Stimulated activated CD4-positive, alpha-beta T cell treated with anti-CD3 and anti-CD28 coated beads, Interleukin-12 subunit alpha, Interleukin-12 subunit beta, amount 100 ng/mL, for 24 hours (primary cell): ENCODE data around the gene SLC25A48.
"Not testable (repeated sequence)": the region's sequence is repeated elsewhere in the genome, so short reads cannot be mapped to it uniquely, and the experiment has no call there.

Experiments used
- DNase-seq, 2 experiments: peaks; one replicate each; pipeline ENCODE4 v3.0.0-alpha.2; 2020; ENCODE audit warnings: low read depth in 2 of 2

The SLC25A48 gene

DNA sequence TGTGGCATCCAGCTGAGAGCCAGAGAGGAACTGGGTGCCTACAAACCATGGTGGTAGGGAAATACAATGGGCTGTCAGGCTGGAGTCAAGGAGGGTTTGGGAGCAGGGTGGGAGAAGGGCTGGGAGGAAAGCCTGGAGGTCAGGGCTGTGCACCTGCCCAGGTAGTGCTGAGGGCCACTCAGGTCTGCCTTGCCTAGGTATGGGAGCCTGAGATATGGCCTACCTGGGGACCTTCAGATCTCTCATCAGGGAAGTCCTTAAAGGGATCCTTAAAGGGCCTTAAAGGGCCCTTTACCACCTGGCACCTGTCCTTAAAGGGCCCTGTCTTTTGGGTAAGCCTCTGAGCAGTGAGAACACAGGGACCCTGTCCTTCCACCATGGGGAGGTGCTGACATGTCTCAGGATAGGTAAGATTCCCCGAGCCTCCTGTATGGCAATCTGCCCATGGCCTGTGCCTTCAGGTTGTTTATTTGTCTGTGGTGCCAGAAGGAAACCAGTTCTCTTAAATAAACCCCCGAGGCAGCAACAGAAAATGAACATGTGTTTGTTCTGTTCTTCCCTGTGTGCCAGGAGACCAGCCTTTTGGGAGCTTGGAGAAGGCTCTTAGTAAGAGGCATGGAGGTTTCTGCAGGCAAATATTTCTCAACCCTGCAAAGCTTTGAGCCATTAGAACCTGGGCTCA, 23.3 kb downstream of the SLC25A48 start:
- DNase-seq = no peak

DNA sequence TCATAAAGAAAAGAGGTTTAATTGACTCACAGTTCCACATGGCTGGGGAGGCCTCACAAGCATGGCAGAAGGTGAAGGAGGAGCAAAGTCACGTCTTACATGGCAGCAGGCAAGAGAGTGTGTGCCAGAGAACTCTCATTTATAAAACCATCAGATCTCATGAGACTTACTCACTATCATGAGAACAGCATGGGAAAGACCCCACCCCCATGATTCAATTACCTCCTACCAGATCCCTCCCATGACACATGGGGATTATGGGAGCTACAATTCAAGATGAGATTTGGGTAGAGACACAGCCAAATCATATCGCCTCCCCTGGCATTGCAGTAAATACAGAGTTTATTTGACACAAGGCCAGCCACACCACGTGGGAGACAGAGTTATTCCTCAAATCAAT, 24.7 kb downstream of the SLC25A48 start:
- not testable (repeated sequence) for DNase-seq

DNA sequence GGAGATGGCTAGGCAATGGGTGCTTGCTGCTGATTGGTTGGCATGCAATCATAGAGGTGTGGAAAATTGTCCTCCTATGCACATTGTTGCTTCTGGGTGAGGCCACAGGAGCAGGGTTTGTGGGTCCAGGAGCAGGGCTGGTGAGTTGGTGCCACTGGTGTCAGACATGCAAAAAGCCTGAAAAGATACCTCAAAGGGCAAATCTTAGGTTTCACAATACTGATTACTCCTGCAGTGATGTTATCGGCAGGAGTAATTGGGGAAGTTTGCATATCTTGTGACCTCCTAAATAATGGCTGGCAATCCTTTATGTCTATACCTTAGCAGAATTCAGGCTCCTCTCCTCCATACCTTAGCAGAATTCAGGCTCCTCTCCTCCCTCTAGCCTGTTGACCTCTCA, 25.2 kb downstream of the SLC25A48 start:
- no peak for DNase-seq

DNA sequence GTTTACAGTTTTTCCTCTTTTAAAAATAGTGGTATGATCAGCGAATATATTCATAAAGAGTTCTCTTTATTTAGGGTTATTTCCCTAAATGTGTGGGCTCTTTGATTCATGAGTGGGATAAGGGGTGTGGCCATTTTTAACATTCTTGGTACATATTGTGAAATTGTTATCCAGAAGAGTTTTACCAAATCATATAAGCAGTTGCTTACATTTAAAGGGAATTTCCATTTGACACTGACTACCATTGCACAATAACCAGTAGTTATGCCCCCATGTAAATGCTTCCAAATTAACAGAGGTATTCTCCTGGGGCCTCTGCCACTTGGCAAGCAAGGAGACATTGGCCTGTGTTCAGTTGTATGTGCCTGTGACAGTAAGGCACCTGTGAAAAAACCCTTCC, 27.2 kb downstream of the SLC25A48 start:
- no peak for DNase-seq

DNA sequence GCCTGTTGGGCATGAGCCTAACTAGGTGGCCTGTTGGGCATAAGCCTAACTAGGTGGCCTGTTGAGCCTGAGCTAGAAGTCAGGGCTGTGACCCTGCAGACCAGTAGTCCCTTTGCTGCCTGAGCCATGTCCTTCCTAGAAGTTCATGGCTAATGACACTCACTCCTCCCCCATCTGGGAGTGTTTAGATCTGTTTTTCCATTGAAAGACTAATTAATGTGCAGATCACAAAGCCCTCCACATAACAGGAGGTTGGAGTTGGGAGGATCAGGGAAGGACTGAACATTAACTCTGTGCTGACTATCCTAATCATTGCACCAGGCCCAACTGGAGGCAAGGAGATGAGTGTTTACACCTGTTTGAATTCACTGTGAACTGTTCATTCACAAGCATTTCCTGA, 27.6 kb downstream of the SLC25A48 start:
- no peak for DNase-seq

DNA sequence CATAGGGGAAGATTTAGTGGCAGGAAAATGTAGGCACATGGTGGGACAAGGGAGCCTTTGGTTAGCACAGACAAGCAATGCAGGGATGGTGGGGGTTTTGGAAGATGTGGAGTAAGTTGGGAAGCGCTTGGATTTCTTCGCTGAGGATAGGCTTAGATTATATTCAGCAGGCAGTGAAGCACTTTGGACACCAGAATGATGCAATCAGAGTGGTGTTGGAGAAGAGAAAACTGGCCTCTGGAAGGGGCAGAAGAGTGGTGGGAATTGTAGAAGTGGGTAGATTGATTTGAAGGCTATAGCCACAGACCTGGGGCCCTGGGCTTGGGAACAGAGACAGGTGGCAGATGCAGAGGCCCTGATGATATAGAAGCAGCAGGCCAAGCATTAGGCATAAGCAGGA, 28.3 kb downstream of the SLC25A48 start:
- no peak for DNase-seq

DNA sequence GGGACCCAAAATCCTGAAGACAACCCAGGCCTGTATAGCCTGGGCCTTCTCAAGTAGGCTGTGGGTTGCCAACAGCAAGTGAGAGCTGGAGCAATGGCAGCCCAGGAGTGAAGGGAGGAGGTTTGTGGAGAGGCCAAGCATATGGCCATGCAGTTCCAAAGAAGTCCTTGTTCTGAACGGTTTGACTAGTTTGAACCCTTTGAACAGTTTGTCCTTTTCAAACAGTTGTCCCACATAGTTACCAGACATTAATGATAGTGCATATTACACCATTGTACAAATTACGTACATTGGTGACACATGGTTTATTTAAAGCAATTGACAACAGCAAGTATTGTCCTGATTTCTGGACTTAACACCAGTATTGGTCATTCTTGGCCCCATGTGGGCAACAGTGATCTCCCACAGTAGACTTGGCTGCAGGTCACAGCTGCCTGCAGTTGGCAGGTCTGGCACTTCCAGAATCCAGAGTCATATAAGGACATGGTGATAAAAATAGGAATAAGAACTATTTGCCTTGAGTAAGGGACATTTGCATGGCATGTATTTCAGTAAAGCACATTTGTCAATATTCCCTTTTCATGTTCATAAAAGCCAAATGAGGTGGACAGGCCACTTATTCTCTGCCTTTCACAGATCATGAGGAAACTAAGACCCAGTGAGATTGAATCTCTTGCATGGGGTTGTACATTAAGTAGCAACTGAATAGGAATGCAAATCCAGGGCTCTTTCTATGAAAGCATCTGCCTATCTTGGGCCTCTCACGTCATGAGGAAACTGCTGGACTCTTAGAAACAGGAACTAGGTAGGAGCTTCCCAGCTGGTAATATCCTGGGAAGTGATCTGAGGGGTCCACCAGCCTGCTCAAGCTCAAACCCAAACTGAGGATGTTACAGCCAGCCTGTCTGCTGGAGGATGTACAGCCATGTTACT, 30.3 kb downstream of the SLC25A48 start:
- DNase-seq = no peak

DNA sequence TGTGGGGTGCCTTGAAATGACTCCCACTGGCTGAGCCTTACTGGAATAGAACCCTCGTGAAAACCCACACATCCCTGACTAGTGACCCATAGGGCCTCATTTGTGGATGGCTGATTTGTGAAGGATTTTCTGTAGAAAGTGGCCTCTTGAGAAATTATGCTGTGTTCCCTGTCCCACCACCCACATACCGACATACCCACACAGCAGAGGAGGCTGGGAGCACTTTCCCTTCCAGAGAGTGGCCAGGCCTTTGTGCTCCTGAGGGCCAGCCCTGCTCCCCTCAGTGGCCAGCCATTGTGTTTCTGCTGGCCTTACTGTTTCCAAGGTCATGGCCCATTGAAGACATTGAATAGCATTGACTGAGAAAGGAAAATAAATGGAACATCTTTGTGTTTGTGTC, 31.6 kb downstream of the SLC25A48 start:
- DNase-seq = no peak

DNA sequence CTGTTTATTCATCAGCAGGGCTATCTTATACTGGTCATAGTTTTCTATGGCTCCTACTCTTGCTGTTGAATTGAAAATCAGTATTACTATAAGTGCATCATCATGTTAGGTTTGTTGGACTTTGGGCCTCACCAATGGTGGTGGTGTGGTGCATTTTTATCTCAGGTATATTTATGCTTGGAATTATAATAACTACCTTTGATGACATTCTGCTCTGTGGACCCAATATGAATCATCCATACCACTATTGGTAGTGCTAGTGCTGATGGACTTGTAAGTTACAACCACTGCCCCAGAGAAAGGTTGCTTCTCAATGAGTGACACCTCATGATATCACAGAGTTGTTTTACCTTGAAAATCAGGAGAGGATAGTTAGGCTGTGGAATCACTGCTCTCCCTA, 33.1 kb downstream of the SLC25A48 start:
- DNase-seq = no peak

DNA sequence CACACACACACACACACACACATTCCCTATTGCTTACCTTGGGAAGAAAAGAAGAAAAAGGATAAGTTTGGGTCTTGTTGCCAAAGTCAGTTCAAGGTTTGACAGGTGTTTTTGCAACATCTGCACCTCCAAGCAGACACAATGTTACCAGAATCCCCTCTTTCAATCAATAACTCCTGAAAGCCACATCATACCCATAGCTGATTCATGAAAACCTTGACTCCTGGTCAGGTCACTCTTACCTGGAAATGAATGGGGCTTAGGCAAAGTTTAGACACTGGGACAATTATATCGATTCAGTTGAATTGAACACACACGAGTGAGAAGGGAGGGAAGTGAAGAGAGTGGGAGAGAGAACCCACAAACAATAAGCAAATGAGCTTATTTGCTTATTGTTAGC, 34.2 kb downstream of the SLC25A48 start:
- no peak for DNase-seq

DNA sequence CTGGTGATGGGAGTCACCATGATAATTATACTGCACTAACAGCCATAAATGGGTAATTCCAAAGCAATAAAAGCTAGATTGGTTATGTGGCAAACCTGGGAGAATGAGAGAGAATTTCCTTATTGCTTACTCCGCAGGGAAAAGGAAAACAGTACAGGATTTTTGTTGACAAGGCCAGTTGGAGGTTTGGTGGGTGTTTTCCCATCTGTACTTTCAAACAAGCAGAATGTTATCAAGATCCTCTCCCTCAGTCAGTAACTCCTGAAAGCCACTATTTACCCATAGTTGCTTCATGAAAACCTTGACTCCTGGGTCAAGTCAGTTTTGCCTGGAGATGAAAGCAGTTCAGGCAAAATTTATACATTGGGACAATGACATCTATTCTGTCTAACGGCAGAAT, 34.8 kb downstream of the SLC25A48 start:
- no peak for DNase-seq

DNA sequence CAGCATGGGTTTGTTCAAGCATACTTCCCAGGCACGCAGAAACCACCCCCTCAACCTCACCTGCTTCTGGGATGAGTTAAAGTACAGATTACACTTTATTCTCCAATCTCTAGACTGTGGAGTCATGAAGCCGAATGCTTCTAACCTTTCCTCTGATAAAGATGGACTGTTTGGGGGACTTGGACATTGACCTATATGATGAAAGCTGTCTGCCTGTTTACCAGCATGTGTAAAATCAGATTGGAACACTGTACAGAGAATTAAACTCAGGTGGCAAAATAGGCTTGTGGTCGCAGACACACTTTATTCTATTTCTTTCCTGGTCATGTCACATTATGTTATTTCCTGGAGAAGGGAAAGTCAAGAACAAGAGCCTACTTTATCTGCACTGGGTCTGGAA, 35.5 kb downstream of the SLC25A48 start:
- no peak for DNase-seq

DNA sequence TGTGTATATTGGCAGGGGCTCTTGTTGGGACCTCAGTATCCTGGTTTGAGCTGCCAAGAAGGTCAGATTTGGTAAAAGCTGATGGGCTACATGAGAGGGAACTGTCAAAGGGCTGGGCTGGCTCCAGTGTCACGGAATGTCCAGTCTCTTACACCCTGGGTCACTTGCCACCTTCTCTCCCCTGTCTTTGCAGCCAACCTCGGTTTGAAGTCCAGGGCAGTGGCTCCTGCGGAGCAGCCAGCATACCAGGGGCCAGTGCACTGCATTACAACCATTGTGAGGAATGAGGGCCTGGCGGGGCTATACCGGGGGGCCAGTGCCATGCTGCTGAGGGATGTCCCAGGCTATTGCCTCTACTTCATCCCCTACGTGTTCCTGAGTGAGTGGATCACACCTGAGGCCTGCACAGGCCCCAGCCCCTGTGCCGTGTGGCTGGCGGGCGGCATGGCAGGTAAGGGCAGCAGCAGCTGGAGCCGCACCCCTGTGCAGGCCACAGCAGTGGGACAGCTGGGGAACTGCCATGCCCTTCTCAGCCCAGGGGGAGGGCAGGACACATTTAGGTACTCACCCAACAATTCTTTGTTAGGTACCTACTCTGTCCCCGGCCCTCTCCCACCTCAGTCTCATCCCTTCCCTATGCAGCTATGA, 36.9 kb downstream of the SLC25A48 start:
- no peak for DNase-seq

DNA sequence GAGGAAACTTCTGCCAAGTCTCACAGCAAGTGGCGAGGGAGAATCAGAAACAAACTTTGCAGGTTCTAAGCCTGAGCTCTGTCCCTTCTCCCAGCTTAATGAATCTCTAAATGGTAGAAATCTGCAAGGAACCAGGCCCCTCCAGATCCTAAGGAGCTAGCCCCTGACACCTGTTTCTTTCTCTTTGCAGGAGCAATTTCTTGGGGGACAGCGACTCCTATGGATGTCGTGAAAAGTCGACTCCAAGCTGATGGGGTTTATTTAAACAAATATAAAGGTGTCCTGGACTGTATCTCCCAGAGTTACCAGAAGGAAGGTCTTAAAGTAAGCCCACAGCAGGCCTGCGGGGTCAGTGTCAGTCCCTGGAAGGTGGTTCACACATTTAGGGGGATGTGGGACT, 39.4 kb downstream of the SLC25A48 start:
- no peak for DNase-seq

DNA sequence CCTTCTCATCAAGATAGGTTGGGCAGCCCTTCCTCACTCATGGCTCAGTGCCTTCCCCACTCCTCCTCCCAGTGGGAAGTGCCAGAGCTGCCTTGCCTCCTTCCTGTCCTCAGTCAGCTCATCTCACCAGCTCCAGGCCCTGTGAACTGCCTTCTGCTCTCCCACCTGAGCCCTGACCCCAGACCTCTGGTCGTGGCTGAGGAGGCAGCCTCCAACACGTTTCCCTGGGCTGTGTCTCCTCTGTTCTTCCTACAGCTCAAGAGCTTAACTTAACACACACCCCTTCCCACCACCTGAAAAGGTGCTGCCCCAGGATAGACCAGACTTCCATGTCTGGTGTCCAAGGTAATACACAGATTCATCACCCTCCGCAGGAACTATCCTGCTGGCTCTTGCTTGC, 40.0 kb downstream of the SLC25A48 start:
- DNase-seq = no peak

DNA sequence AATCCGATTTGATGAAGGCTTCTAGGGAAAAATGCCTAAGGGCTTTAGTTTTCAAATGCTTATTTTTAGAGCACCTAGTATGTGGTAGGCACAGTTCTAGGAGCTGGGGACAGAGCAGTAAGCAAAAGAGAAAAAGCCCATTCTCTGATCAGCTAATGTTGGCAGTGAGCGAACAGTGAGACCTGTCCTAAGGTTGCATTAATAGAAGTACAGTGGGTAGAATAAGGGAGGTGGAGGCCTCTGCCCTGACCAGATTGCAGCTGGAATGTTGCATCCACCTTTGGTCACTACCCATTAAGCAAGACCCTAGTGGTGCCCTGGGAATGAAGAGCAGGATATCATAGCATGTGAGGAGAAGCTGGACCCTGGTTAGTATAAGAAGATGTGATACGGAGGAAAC, 41.1 kb downstream of the SLC25A48 start:
- DNase-seq = no peak

DNA sequence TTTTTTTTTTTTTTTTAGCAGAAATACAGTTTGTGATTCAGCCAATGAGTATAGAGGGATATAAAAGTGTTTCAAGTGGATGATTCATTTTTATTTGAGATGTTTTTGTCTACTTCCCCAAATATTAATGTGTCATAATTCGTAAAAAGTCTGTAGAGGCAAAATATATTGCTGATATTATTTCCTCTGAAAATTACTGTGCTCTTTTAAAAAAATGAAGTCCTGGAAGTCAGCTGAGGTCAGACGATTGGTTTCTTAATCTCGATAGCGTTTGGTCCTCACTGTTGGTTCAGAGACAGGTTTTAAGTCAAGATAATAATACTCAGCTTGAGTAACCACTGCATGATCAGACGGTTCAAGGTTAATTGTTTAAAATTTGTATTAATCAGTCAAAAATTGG, 41.7 kb downstream of the SLC25A48 start:
- DNase-seq = no peak

DNA sequence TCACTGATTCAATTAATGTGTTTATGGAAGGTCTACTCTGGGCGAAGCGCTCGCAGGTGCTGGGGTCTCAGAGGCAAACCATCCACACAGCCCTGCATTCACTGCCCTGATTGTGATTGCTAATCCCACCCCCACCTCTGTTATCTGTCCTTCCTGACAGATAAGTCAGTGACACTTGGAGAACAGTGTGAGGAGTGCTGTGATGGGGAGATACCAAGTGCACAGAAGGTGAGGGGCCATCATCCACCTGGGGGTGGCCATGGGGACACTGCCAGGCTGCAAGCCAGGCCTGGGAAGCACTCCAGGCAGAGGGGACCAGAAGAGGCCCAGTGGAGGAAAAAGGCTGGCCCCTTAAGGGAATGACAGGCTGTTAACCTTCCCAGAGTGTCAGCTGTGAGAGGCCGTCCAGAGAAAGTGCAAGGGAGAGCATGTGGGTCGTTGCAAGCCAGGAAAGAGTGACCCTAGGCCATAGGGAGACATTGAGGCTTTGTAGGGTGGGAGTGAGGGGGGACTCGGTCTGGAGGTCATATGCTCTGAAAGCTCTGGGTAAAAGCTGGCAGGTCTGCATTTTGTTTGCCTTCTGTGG, 43.2 kb downstream of the SLC25A48 start:
- DNase-seq = no peak

DNA sequence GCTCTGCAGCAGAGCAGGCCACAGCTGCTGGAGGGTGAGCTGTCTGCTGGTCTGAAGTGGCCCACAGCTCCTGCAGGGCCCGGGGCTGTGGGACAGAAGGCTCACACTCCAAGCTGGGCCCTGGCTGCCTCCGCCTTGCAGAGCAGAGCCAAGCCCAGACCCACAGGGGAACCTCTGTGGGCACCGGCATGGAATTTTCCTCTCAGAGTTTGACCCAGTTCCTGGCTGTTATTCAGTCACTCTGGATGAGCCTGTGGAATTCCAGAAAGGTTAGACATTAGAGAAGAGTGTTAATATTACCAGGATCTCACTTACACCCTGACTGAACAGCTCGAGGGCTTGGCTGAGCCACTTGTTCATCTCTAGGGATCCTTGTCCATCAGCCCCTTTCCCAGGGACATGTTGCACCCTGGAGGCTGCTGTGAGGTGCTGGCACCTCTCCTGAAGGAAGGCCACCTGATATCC, 43.7 kb downstream of the SLC25A48 start:
- DNase-seq = no peak

DNA sequence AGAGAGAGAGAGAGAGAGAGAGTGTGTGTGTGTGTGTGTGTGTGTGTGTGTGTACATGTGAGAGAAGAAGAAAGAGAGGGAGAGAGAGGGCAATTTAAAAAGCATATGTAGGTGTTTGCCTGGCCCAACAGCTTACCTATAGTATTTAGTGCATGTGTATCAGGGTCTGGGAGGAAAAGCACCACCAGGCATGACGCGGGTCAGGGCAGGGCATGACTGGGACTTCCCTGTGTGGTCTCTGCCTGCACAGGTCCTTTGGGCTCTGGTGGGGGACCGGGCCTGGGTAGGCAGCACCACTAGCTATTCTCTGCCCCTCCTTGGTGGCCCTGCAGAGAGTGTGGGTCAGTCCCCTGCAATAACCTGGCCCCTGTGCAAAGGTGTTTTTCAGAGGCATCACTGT, 45.1 kb downstream of the SLC25A48 start:
- DNase-seq = no peak

DNA sequence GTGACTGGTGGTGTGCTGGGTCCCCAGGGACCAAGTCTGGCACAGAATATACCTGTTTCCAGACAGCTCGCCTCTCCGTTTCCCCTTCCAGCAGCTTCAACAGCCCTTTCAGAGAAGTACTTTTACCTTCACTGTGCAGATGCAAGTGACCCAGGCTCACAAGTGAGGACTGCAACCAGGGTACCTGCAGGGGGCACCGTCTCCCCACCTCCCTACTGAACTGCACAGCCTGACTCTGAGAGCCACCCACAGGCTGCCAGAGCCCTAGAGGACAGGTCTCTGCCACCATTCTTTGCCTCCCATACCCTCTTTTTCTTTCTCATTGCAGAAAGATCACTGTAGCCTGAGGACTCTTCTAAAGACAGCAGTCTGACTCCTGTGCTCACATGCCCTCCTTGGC, 45.8 kb downstream of the SLC25A48 start:
- DNase-seq = no peak

DNA sequence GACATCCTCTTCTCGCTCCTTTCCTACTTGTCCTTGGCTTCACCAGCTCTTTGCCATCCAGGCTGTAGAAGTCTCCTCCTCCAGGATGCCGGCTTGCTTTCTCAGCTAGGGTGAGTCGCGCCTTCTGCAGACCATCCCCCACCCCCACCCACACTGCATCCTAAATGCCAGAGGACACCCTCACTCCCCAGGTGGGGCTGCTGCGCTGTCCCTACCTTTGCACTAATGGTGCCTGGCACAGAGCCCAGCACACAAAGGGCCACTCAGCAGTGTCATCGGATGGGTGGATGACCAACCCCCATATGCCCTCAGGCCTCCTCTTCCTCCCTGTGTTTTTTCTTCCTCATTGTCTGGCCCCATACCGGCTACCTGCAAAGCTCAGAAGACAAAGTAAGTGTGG, 46.3 kb downstream of the SLC25A48 start:
- DNase-seq = no peak
